HepG2 (cell line): ENCODE results near the gene DOK4. TPM values are rescaled to one million over a fixed set of nuclear protein-coding genes. Genes with fewer than 3 reads are reported as not detected.

Source experiments
- AHR ChIP-seq: IDR thresholded peaks from 2 replicates; pipeline ENCODE4 v1.6.1; 2018; ENCODE audit warnings: missing genetic modification reagents, missing compliant biosample characterization
- ATF1 ChIP-seq: IDR thresholded peaks from 2 replicates; pipeline ENCODE4 v1.6.1; 2016; ENCODE audit warnings: mild to moderate bottlenecking, control low read depth
- FOSL1 ChIP-seq: sonication (generic); formaldehyde crosslinking; IDR thresholded peaks from 2 replicates; pipeline ENCODE4 v1.9.0; 2021; ENCODE audit warnings: missing genetic modification reagents, borderline replicate concordance
- FUBP1 ChIP-seq: sonication (generic); formaldehyde crosslinking; IDR thresholded peaks from 2 replicates; pipeline ENCODE4 v1.5.1; 2020; ENCODE audit warnings: missing genetic modification reagents, mild to moderate bottlenecking, borderline replicate concordance
- KAT8 ChIP-seq: IDR thresholded peaks from 2 replicates; pipeline ENCODE4 v1.6.1; 2016; ENCODE audit warnings: missing genetic modification reagents, missing compliant biosample characterization
- NCOA5 ChIP-seq: sonication (generic); formaldehyde crosslinking; IDR thresholded peaks from 2 replicates; pipeline ENCODE4 v1.4.0; 2020; ENCODE audit warnings: missing genetic modification reagents
- PCBP2 ChIP-seq: fragments of 200-400 bp; formaldehyde crosslinking; optimal IDR thresholded peaks from 2 replicates; pipeline ENCODE3; 2018; ENCODE audit warnings: low read length, low read depth; ENCODE audit not compliant: poor library complexity, severe bottlenecking
- SP4 ChIP-seq: sonication (generic); formaldehyde crosslinking; IDR thresholded peaks from 2 replicates; pipeline ENCODE4 v1.8.1; 2023; ENCODE audit warnings: mild to moderate bottlenecking, missing genetic modification reagents
- THYN1 ChIP-seq: sonication (generic); formaldehyde crosslinking; IDR thresholded peaks from 2 replicates; pipeline ENCODE4 v1.8.1; 2023; ENCODE audit warnings: low read depth, mild to moderate bottlenecking, moderate library complexity, missing genetic modification reagents, borderline replicate concordance
- TOE1 ChIP-seq: sonication (generic); formaldehyde crosslinking; IDR thresholded peaks from 2 replicates; pipeline ENCODE4 v1.4.0; 2020; ENCODE audit warnings: mild to moderate bottlenecking, missing genetic modification reagents
- ZFP1 ChIP-seq: IDR thresholded peaks from 2 replicates; pipeline ENCODE4 v1.6.1; 2016
- ZNF18 ChIP-seq: sonication (generic); formaldehyde crosslinking; IDR thresholded peaks from 2 replicates; pipeline ENCODE4 v1.8.0; 2022; ENCODE audit warnings: mild to moderate bottlenecking, missing genetic modification reagents; ENCODE audit not compliant: insufficient replicate concordance
- ZNF407 ChIP-seq: sonication (generic); formaldehyde crosslinking; IDR thresholded peaks from one replicate; pipeline ENCODE4 v1.5.1; 2020; ENCODE audit warnings: mild to moderate bottlenecking, missing genetic modification reagents; ENCODE audit errors: not compliant biosample characterization
- ZNF577 ChIP-seq: sonication (generic); formaldehyde crosslinking; IDR thresholded peaks from 2 replicates; pipeline ENCODE4 v1.4.0; 2020; ENCODE audit warnings: mild to moderate bottlenecking, low read depth, missing genetic modification reagents, borderline replicate concordance
- ZNF703 ChIP-seq: sonication (generic); formaldehyde crosslinking; IDR thresholded peaks from 2 replicates; pipeline ENCODE4 v1.5.1; 2020; ENCODE audit warnings: missing genetic modification reagents, mild to moderate bottlenecking, moderate library complexity, borderline replicate concordance
- polyA plus RNA-seq, 8 experiments: library from polyadenylated mRNA; depleted of rRNA in 3 of 8; stranded (reverse) in 7 of 8; unstranded in 1 of 8; fragments of >200 nt; fragmentation: Illumina TruSeq in 4 of 8; extraction: Trizol in 4 of 8; gene quantifications; 2 replicates each; pipeline versions ENCODE4 v1.2.1 to v1.2.3, GENCODE V29; 2011 to 2016; ENCODE audit warnings: low read depth in 4 of 8, missing spikeins in 1 of 8, mixed read lengths in 1 of 8; ENCODE audit not compliant: insufficient read depth in 1 of 8
- total RNA-seq, 5 experiments: library from RNA; depleted of rRNA; stranded (reverse); fragments of >200 nt; fragmentation: Illumina TruSeq; extraction: Trizol; gene quantifications; 2 replicates each; pipeline ENCODE4 v1.2.3, GENCODE V29; 2016; ENCODE audit warnings: low read depth in 1 of 5

The DOK4 gene
- total and polyA plus RNA-seq, 2 of the 13 experiments (the other 11 are each of a cell fraction or from before 2014, with no cell fraction given) = 52.7 to 70.0 TPM

- no peak for TF ChIP-seq THYN1 (CRISPR knock-in tag)
- TF ChIP-seq ZNF18 (CRISPR knock-in tag) = no peak
- TF ChIP-seq PCBP2 = no peak
- no peak for TF ChIP-seq ATF1
- no peak for TF ChIP-seq ZNF577 (CRISPR knock-in tag)
- no peak for TF ChIP-seq TOE1 (CRISPR knock-in tag)
- TF ChIP-seq ZNF703 (CRISPR knock-in tag) = no peak
- no peak for TF ChIP-seq NCOA5
- TF ChIP-seq FOSL1 (CRISPR knock-in tag) = no peak
- 0 out of 2 replicates have a peak, but pooled peaks have one; percentile 51 for TF ChIP-seq KAT8
- no peak for TF ChIP-seq SP4
- TF ChIP-seq ZNF407 (CRISPR knock-in tag) = no peak
- no peak for TF ChIP-seq AHR
- no peak for TF ChIP-seq FUBP1
- TF ChIP-seq ZFP1 = no peak
Measured at GRCh38 chr16:57519796-57520360, 33.6 kb upstream of the DOK4 start (continued).
